ENCODE measurements around the gene SLC35D2. TPM values are rescaled to one million over a fixed set of nuclear protein-coding genes. Genes with fewer than 3 reads are reported as not detected.
A peak's percentile ranks its signal among the peaks of the same experiment; 100 is the strongest.

Gene SLC35D2
- total and polyA plus RNA-seq, 12 donors, result 10.8 to 20.8 (median 13.2) TPM

- intact Hi-C loops (cut with DNase I), result loop anchor here in 2 of 10 donors (10.0 kb wide), 2 partner anchors 86 to 244 kb away; partner anchors contain the start of gene PRXL2C (in 1 of the 2)
- Histone ChIP-seq H3K36me3 (no peaks in the 10 kb centered on the region), H3K4me3 (no peak overlapping the region), H3K9me3 (no peaks in the 10 kb centered on the region), H3K27me3 (no peaks in the 10 kb centered on the region), H3K4me1 (peaks cover 0 to 29% (median 4%) of the 10 kb centered on the region in 9 donors), H3K27ac (no peak overlapping the region)
- 96 to 97% methylated on average over 5 of the region's 5 CpGs for WGBS, 2 donors
- ATAC-seq (no peak), DNase-seq (no peak)
- no peak for TF ChIP-seq CTCF (IDR thresholded peaks at IDR 0.05)
Observed at GRCh38 chr9:96411129-96411838, 27.8 kb upstream of the SLC35D2 start.

GRCh38 chr9:96408409-96409280 lies 25.1 kb upstream of the SLC35D2 start:
- TF ChIP-seq CTCF (IDR thresholded peaks at IDR 0.05), result no peak
- ATAC-seq, result no peak
- 76 to 86% methylated on average over 9 of the region's 9 CpGs for WGBS, 2 donors

GRCh38 chr9:96400132-96400910 lies 16.8 kb upstream of the SLC35D2 start:
- peaks cover 0 to 8% (median 0%) of the 10 kb centered on the region in 9 donors for H3K4me1 ChIP-seq
- H3K27ac ChIP-seq, result no peak overlapping the region
- H3K9me3 ChIP-seq, result peaks cover 0 to 11% (median 0%) of the 10 kb centered on the region in 11 donors
- intact Hi-C loops (cut with DNase I), result no loop called here
- no peaks in the 10 kb centered on the region for H3K27me3 ChIP-seq
- no peaks in the 10 kb centered on the region for H3K36me3 ChIP-seq
- no peak overlapping the region for H3K4me3 ChIP-seq
- ATAC-seq (no peak), DNase-seq (no peak)
- no peak for TF ChIP-seq CTCF (IDR thresholded peaks at IDR 0.05)

More at GRCh38 chr9:96408409-96409280, 25.1 kb upstream of the SLC35D2 start:
- no peaks in the 10 kb centered on the region for H3K9me3 ChIP-seq
- H3K36me3 ChIP-seq, result no peaks in the 10 kb centered on the region
- H3K4me3 ChIP-seq, result no peak overlapping the region
- no peaks in the 10 kb centered on the region for H3K27me3 ChIP-seq
- intact Hi-C loops (cut with DNase I), result no loop called here
- no peak overlapping the region for H3K27ac ChIP-seq
- H3K4me1 ChIP-seq, result peaks cover 0 to 16% (median 3%) of the 10 kb centered on the region in 9 donors
- no peak for DNase-seq

GRCh38 chr9:96399325-96399633 lies 15.8 kb upstream of the SLC35D2 start:
- Histone ChIP-seq H3K4me3 (no peak overlapping the region), H3K9me3 (peaks cover 0 to 11% (median 0%) of the 10 kb centered on the region in 11 donors), H3K4me1 (peaks cover 0 to 8% (median 0%) of the 10 kb centered on the region in 9 donors), H3K27ac (peak overlapping the region in 1 of 10 donors; percentile 51), H3K27me3 (no peaks in the 10 kb centered on the region), H3K36me3 (no peaks in the 10 kb centered on the region)
- intact Hi-C loops (cut with DNase I), result no loop called here
- TF ChIP-seq CTCF (IDR thresholded peaks at IDR 0.05), result no peak
- ATAC-seq (no peak), DNase-seq (no peak)
- 93 to 98% methylated on average over 3 of the region's 3 CpGs for WGBS, 2 donors
